Activated effector memory CD4-positive, alpha-beta T cell treated with anti-CD3 and anti-CD28 coated beads, Interleukin-2, amount 50 U/mL, for 16 hours (primary cell): ENCODE results near the gene DOCK3.
"Not testable (repeated sequence)": the region's sequence is repeated elsewhere in the genome, so short reads cannot be mapped to it uniquely, and the experiment has no call there.

Source experiments
- DNase-seq: peaks from one replicate; pipeline ENCODE4 v3.0.0-alpha.2; 2020

DOCK3 gene

DNA sequence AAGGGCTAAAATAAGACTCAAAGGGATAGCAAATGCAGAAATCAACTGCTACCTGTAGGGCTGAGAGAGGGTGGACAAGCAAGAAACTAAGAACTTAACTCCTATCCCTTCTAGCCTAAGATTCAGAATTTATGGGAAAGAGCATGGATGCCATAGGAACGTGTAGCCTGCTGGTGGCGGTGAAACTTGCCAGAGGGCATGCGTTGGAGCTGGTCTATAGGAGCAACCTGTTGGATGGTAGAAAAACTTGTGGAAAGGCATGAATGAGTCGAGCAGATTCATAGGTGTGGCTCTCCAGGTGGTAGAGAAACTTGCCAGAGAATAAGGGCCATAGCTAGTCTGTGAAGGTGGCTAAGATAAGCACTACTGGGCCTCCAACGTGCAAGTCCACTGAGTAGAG, 137.2 kb downstream of the DOCK3 start:
- no peak for DNase-seq

DNA sequence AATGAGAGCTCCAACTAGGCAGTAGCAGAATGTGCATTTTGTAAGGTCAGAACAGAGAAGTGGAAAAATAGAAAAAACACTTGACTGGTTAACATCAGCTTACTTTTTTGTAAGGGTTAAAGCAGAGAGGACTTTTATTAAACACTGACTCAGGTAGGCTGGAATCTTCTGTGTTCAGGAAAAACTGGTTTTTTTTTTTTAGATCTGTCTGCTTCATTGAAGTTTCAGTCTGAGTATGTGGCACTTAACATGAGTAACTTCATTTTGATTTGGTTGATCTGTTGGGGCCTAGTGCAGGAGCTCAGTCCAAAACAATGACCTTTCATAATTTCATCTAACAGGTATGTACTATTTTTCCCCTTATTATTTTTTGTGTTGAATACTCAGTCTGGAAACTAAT, 141.1 kb downstream of the DOCK3 start:
- DNase-seq = no peak

DNA sequence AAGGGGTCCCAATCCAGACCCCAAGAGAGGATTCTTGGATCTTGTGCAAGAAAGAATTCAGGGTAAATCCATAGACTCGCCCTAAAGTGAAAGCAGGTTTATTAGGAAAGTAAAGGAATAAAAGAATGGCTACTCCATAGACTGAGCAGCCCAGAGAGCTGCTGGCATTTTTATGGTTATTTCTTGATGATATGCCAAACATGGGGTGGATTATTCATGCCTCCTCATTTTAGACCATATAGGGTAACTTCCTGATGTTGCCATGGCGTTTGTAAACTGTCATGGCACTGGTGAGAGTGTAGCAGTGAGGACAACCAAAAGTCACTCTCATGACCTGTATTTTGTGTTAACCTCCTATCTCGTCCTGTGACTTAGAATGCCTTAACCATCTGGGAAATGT, 142.2 kb downstream of the DOCK3 start:
- no peak for DNase-seq

DNA sequence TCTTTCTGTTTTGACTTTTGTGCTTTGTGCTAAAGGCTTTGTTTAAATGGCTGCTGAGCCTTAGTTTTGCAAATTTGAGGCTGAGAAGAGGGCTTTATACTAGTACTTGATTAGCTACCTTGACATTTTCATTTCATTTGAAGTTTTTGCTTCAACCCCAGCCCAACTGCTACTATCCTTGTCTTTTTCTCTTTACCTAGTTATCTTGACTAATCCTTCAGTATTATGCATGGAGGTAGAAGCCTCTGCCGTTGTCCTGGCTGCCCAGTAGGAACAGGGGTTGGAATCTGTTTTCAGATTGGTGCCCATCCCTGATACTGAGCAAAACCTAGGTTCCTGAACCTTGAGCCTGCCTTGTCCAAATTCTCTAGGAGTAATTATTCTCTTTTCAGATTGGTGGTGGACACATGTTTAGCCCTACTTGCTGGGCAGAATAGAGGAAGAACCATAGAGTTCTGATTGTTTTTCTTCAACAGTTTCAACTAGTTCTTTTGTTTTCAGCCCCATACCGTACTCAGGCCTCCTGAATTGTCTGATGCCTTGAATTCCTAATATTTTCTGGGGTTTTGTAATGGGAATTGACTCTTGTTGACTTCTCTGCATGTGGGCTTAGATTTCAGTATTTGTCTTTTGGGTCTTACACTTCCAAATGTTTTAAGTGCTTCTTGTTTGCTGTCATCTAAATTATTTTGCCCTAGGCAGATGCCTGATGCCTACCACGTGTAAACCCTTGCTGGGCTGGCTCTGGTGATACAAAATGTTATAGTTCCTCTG, 143.2 kb downstream of the DOCK3 start:
- DNase-seq = no peak

DNA sequence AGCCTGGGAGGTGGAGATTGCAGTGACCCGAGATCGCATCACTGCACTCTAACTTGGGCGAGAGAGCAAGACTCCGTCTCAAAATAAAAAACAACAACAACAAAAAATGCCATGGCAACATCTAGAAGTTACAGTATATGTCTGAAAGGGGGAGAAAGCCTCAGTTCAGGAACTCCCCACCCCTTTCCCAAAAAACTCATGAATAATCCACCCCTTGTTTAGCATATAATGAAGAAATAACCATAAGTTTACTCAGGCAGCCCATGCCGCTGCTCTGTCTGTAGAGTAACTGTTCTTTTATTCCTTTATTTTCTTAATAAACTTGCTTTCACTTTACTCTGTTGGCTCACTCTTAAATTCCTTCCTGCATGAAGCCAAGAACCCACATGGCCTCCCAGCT, 145.2 kb downstream of the DOCK3 start:
- DNase-seq = no peak

DNA sequence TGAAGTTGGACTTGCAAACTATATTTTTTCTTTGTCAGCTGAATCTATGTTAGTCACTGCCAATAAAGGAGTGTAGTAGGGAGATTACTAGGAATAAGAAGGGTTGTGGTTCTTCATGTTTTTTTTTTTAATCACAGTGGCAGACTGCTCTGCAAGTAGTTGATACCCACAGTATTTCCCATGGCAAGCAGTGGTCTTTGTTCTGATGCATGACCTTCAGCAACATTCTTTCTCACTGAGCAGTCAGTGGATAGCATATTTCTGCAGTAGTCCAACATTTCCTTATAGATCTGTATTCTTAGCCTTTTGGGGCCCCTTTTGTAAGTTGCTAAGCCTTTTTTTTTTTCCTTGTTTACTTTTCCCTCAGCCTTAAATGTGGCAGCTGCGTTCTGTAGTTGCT, 151.1 kb downstream of the DOCK3 start:
- no peak for DNase-seq

DNA sequence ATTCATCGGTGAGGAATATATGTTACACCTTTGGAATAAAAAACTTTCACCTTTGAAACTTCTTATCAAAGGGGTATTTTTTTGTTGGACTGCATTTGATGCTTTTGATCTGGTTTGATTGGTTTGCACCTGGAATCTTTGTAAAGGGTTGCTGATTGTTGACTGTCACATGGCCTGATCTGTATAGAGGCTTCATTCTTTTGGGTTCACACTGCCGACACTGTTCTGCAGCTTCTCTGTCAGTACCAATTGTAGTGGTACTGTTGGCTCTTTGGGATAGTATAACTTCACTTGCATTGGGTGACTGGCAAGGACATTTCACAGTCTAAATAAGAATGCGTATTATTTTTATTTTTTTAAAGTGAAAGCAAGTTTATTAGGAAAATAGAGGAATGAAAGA, 155.7 kb downstream of the DOCK3 start:
- DNase-seq = no peak

DNA sequence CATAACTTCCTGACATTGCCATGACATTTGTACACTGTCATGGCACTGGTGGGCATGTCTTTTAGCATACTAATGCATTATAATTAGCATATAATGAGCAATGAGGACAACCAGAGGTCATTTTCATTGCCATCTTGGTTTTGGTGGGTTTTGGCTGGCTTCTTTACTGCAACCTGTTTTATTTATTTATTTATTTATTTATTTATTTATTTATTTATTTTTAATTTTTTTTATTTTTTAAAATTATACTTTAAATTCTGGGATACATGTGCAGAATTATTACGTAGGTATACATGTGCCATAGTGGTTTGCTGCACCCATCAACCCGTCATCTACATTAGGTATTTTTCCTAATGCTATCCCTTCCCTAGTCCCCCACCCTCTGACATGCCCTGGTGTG, 156.3 kb downstream of the DOCK3 start:
- DNase-seq = not testable (repeated sequence)

DNA sequence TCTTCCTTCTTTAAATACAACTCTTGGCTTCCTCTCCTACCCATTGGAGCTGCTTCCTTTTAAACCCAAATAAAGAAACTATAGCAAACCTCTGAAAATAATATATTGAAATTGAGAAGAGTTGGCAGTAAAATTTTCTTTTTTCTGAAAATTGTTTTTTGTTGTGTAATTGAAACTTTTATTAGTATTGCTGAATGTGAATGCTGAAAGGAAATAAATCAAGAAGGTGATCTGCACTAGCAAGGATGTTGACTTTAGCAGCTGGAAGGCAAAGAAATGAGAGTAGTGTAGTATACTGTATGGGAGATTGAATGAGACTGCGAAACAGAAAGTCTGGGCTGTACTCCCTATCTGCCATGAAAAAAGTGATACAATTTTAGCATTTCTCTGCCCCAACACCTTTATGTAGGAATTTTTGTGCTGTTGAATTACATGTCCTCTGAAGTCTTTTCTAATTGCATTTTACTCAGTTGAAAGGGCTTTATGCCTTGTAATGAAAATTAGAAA, 166.3 kb downstream of the DOCK3 start:
- no peak for DNase-seq

DNA sequence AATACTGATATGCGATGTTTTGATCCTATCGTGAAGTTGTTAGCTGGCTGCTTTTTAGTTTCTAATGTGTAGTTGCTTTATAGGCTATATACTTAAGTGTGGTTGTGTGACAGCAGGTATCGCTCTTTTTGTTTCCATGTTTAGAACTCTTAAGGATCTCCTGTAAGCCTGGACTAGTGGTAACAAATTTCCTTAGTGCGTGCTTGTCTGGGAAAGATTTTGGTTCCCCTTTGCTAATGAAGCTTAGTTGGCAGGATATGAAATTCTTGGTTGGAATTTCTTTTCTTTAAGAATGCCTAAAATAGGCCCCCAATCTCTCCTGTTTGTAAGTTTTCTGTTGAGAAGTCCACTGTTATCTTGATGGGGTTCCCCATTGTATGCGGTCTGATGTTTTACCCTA, 173.6 kb downstream of the DOCK3 start:
- DNase-seq = no peak

DNA sequence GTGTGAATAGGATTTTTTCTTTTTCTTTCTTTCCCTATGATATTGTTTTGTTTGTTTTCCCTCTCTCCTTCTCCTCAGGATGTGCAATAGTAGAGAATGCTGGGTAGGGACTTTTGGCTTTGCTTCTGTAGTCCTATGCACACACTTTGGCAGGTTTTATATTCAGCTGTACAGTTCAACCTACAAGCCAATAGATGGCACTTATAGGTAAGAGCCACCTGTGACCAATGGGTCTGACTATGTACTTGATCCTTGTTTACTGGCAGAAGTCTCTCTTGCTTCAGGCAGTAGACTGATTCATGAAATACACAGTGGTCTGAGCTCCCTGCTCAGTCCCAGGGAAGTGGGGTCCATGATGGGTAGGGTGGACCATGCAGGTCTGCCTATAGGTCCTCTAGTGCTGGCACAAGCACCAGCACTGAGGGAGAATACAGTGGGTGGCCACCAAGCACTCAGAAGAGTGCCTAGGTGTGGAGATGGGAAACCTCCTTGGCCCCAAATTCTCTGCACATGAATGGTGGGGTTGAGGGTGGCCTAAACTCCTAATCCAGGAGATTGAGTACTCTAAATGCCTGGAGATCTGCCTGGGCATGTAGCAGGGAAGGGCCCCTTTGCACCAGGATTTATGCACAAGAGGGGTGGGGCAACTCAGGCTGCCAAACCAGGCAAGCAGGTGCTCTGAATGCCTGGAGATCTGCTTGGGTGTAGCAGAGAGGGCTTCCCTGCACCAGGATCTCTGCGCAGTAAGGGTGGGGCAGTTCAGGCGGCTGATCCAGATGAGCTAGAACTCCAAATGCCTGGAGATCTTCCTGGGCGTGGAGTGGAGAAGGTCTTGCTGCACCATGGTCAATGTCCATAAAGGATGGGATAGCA, 176.1 kb downstream of the DOCK3 start:
- DNase-seq = no peak

DNA sequence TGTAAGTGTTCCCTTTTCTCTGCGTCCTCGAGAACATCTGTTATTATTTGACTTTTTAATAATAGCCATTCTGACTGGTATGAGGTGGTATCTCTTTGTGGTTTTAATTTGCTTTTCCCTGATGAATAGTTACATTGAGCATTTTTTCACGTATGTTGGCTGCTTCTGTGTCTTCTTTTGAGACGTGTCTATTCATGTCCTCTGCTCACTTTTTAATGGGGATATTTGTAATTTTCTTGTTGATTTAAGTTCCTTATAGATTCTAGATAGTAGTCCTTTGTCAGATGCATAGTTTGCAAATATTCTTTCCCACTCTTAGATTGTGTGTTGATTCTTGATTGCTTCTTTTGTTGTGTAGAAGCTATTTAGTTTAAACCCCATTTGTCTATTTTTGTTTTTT, 179.2 kb downstream of the DOCK3 start:
- no peak for DNase-seq

DNA sequence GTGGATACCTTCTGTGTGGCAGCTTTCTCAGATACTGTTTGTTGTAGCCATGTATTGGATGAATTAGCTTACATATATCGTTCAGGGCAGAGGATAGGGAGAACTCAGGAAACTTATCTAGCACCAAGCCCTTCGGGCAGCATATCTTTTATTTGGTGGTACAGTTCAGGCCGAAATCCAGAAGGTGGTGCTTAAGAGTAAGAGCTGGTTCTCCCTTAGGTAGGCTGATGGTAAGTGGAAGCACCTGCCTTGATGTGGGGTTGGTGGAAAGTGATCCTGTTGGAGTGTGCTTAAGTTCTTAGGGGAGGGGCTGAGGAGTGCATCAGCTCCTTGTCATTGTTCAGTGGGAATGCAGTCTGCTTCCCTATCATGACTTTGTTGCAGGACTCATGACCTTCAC, 187.5 kb downstream of the DOCK3 start:
- no peak for DNase-seq

DNA sequence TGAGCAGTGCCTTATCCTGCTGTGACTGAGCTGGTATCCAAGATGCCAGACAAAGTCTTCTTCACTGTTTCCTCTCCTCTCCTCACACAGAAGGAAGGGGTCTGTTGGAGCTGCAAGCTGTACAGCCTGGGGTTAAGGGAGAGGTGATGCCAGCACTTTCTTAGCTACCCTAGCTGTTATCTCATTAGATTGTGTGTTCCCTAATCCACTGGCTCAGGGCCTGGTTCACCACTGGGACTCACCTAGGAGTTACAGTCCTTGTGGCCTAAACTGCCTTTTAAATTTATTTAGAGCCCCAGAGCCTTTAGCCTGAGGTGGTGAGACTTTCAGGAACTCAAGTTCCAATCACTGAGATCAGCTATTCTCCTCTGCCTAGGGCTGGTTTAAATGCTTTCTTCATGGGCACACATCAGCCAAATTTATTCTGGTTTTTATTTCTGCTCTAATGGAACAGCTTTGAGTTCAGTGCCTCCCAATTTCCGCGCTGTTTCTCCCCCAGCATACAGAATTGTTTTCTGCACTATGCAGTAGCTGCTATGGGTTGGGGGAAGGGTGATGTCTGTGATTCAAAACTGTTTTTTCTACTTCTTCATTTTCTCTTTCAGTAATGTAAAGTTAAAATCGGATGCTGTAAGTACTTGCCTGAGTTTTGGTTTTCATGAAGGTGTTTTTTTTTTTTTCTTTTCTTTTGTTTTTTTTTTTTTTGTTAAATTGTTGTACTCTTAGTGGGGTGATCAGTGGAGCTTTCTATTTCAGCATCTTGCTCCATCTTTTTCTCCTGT, 198.8 kb downstream of the DOCK3 start:
- DNase-seq = no peak

DNA sequence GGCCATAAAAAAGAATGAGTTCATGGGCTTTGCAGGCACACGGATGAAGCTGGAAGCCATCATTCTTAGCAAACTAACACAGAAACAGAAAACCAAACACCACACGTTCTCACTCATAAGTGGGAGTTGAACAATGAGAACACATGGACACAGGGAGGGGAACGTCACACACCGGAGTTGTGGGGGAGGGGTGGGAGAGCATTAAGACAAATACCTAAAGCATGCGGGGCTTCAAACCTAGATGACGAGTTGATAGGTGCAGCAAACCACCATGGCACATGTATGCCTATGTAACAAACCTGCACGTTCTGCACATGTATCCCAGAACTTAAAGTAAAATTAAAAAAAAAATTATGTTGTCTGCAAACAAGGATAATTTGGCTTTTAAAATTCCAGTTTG, 200.1 kb downstream of the DOCK3 start:
- not testable (repeated sequence) for DNase-seq

DNA sequence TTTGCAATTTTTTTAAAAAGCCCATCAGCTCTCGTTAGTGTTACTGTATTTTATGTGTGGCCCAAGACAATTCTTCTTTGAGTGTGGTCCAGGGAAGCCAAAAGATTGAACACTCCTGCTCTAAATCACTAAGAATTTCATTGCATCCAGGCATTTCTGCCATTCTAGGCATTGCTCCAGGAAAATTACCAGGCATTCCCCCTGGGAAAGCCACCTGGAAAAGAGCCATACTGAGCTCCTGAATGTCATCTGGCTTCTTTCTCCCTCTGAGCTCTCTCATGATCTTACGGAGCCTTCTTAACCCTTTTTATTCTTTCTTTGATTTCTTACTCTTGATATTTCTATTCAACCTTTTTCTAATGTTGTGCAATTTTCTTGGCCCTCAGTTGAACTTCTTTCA, 202.2 kb downstream of the DOCK3 start:
- DNase-seq = no peak

DNA sequence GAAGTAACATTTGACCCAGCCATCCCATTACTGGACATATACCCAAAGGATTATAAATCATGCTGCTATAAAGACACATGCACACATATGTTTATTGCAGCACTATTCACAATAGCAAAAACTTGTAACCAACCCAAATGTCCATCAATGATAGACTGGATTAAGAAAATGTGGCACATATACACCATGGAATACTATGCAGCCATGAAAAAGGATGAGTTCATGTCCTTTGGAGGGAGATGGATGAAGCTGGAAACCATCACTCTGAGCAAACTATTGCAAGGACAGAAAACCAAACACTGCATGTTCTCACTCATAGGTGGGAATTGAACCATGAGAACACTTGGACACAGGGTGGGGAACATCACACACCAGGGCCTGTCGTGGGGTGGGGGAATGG, 208.0 kb downstream of the DOCK3 start:
- DNase-seq = not testable (repeated sequence)

DNA sequence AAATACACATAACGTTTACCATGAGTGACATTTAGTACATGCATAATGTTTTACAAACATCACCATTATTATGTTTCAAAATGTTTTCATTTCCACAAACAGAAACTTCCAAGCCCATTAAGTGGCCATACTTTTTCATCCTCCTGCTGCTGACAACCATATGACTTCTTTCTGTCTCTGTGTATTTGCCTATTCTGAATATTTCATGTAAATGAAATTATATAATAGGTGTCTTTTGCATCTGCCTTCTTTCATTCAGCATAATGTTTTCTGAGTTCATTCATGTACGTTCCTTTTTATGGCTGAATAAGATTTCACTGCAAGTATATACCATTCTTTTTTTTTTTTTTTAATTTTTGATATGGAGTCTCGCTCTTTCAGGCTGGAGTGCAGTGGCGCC, 209.0 kb downstream of the DOCK3 start:
- no peak for DNase-seq

DNA sequence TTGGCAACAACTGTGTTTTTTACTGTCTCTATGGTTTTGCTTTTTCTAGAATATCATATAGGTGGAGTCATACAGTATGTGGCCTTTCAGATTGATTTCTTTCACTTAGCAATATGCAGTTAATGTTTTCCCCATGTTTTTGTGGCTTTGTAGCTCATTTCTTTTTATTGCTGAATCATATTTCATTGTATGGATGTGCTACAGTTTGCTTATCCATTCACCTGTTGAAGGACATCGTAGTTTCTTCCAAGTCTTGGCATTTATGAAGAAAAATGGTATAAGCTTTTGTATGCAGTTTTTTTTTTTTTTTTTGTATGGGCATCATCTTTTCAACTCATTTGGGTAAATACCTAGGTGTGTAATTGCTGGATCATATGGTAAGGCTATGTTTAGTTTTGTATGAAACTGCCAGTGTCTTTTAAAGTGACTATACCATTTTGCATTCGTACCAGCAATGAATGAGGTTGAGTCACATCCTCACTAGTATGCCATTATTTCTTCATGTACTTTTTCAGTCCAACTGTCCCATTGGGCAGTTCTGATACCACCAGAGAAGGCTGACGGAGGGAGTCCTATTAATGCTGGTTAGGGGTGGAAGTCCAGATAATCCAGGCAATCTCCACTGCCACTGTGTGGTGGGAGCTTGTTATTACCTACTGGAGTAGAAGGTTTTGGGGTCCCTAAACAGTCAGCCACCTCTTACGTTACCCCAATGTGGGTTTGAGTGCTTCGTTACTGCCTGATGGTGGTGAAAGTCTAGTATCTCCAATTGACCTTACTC, 210.5 kb downstream of the DOCK3 start:
- DNase-seq = no peak

DNA sequence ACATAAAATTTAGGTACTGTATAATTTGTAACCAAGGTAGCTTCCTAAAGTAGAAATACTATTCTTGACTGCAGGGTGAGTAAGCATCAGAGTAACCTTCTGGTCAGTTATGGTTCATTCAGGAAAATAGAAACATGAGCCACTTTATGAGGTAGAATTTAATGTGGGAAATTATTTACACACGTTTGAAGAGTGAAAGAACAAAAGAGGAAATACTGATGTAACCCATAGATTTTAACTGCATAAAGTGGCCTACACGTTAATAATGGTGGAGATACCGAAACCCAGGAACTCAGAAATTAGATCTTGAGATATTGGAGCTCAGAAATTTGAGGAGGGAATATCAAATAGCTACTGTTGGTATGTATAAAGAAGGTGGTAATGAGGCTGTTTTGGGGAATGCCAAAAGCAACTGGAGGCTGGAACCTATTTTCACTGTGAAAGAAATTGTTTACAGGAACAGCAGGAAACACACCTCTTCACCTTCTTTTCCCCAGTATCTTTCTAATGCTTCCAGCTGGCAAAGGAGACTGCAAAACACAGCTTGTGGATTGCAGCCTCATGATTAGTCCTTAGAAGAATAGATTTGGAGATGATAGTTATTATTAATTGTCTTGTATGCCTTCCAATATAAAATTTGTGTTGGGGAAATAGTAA, 216.1 kb downstream of the DOCK3 start:
- DNase-seq = no peak

DNA sequence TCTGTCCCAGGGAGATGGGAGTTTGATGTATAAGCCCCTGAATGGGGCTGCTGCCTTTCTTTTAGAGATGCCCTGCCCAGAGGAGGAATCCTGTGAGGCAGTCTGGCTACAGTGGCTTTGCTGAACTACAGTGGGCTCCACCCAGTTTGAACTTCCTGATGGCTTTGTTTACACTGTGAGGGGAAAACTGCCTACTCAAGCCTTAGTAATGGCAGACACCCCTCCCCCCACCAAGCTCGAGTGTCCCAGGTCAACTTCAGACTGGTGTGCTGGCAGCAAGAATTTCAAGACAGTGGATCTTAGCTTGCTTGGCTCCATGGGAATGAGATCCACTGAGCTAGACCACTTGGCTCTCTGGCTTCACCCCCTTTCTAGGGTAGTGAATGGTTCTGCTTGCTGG, 226.4 kb downstream of the DOCK3 start:
- DNase-seq = not testable (repeated sequence)

DNA sequence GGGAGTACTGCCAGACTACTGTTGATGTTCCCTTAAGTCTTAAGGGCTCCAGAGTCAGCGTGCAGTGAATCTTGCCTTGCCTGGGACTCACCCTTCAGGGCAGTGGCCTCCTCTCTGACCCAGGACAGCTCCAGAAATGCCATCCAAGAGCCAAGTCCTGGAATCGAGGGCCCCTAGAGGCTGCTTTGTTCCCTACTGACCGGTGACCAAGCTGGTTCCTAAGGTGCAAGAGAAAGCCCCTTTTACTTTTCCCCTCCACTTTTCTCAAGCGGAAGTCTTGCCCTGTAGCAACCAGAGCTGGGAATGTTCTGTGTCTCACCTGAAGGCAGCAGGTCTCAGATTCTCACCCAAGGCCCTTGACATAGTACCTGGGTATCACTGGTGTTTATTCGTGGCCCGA, 238.0 kb downstream of the DOCK3 start:
- DNase-seq = no peak
